ENCODE measurements around the gene SAC3D1. TPM values are rescaled to one million over a fixed set of nuclear protein-coding genes. Genes with fewer than 3 reads are reported as not detected.

Gene SAC3D1
- total and polyA plus RNA-seq, 2 of the 4 experiments (the other 2 are of a cell fraction): 2.9 to 13.2 TPM

DNA sequence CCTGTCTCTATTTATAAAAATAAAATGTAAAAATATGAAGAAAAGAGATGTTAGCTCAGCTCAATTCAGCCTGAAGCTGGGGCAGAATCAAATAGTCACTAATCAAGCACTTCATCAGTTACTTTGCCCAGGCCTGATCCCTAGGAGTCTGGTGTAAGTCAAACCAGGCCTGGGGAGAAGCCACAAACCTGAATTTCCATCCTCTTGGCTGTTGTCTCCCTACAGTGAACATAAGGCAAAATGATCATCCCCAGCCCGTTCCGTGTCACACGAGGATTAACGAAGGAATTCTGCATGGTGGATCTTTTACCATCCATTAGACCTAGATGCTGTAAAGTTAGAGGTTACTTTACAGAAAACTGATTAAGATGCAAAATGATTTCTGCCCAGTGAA, 23.8 kb downstream of the SAC3D1 start:
- POLR2A ChIA-PET (ENCODE audit: unreplicated experiment): no interaction called here

More for the DNA sequence above, 23.8 kb downstream of the SAC3D1 start:
- H4K91ac ChIP-seq (ENCODE audit: insufficient read depth, low read depth, low read length): no peak overlapping the region
- no peak overlapping the region for H3K4me3 ChIP-seq (ENCODE audit: insufficient read depth, low read depth, low read length)
- no peak overlapping the region for H3K14ac ChIP-seq (replicated peaks; ENCODE audit: low read depth, low read length)
- peaks cover 5% of the 10 kb centered on the region; the same call in 1 of the 2 replicates for H3K9me1 ChIP-seq (ENCODE audit: insufficient read depth, low read length)
- H3K23ac ChIP-seq (ENCODE audit: low read depth, low read length): no peak overlapping the region
- in situ Hi-C loops (cut with MboI; ENCODE audit: low sequenced_read_pairs): no loop called here
- WGBS, 2 experiments (ENCODE audit: extremely low coverage in 2 of 2, insufficient read length in 1 of 2): no CpG with 5 or more reads among the region's 4 CpGs
- no peak overlapping the region for H3K9ac ChIP-seq (ENCODE audit: low read depth, low read length)
- no peaks in the 10 kb centered on the region for H3K79me1 ChIP-seq (ENCODE audit: low read depth in 1 of 2, low read length in 2 of 2)
- dilution Hi-C loops (cut with HindIII; ENCODE audit: low sequenced_read_pairs, unreplicated experiment): no loop called here
- H2BK15ac ChIP-seq (ENCODE audit: low read depth, low read length): no peak overlapping the region
- H4K20me1 ChIP-seq (ENCODE audit: insufficient read depth, low read length): no peaks in the 10 kb centered on the region
- no peak overlapping the region for H2BK5ac ChIP-seq (ENCODE audit: low read depth, low read length, poor library complexity, severe bottlenecking)
- no peak overlapping the region for H2AFZ ChIP-seq (replicated peaks; ENCODE audit: low read length, poor library complexity)
- BruUV-seq (replicated peaks): no TSS peak
- H3K27me3 ChIP-seq (ENCODE audit: control insufficient read depth, insufficient read depth, low read length): peaks cover 8% of the 10 kb centered on the region; the same call in 1 of the 2 replicates
- no peaks in the 10 kb centered on the region for H3K36me3 ChIP-seq (ENCODE audit: control insufficient read depth, insufficient read depth, low read length)
- H3K18ac ChIP-seq (ENCODE audit: low read depth, low read length): no peak overlapping the region
- DNase-seq (no peak), ATAC-seq (ENCODE audit: low read depth) (no peak)
- H3K4me2 ChIP-seq (ENCODE audit: low read depth, low read length): no peak overlapping the region
- CTCF ChIA-PET: no interaction called here
- H3K4me1 ChIP-seq (ENCODE audit: control insufficient read depth, insufficient read depth, low read length): no peaks in the 10 kb centered on the region
- H2AK9ac ChIP-seq (replicated peaks; ENCODE audit: low read depth, low read length, poor library complexity): no peak overlapping the region
- intact Hi-C loops (cut with micrococcal nuclease): no loop called here
- TF ChIP-seq CEBPB (IDR thresholded peaks at IDR 0.05; ENCODE audit: low read depth, low read length) (no peak), RCOR1 (IDR thresholded peaks at IDR 0.05; ENCODE audit: insufficient replicate concordance, low read length) (no peak), MAZ (IDR thresholded peaks at IDR 0.05; ENCODE audit: borderline replicate concordance, low read depth, low read length) (no peak), MXI1 (IDR thresholded peaks at IDR 0.05; ENCODE audit: borderline replicate concordance, low read depth, low read length) (no peak), FOS (IDR thresholded peaks at IDR 0.05; ENCODE audit: low read depth, low read length) (no peak)
- TF ChIP-seq, protein P1, sequence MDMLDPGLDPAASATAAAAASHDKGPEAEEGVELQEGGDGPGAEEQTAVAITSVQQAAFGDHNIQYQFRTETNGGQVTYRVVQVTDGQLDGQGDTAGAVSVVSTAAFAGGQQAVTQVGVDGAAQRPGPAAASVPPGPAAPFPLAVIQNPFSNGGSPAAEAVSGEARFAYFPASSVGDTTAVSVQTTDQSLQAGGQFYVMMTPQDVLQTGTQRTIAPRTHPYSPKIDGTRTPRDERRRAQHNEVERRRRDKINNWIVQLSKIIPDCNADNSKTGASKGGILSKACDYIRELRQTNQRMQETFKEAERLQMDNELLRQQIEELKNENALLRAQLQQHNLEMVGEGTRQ (IDR thresholded peaks at IDR 0.05; ENCODE audit: low read depth, low read length): no peak
- H3K27ac ChIP-seq (ENCODE audit: insufficient read depth, low read length): no peak overlapping the region
- H2AK5ac ChIP-seq (ENCODE audit: low read depth, low read length): no peak overlapping the region
- no peak overlapping the region for H2BK120ac ChIP-seq (ENCODE audit: low read depth, low read length)
- no peak overlapping the region for H4K5ac ChIP-seq (ENCODE audit: low read depth, low read length)
- no peaks in the 10 kb centered on the region for H3K9me3 ChIP-seq (ENCODE audit: control insufficient read depth, insufficient read depth, low read length)
- no peak overlapping the region for H3K56ac ChIP-seq (ENCODE audit: extremely low read depth, insufficient read depth, low read length)
- H3K4ac ChIP-seq (ENCODE audit: low read depth, low read length): no peak overlapping the region
- no peak overlapping the region for H2BK20ac ChIP-seq (ENCODE audit: low read depth, low read length)
- H4K8ac ChIP-seq (ENCODE audit: low read depth in 2 of 2, low read length in 2 of 2): no peak overlapping the region
